GM04504 (cell line): ENCODE data around the gene CLEC1B.
A peak's percentile ranks its signal among the peaks of the same experiment; 100 is the strongest.
"Not testable (repeated sequence)": the region's sequence is repeated elsewhere in the genome, so short reads cannot be mapped to it uniquely, and the experiment has no call there.

Experiments
- DNase-seq: peaks from one replicate; pipeline ENCODE4 v3.0.0-alpha.2; 2012; ENCODE audit warnings: low read depth

CLEC1B gene

GRCh38 chr12:9999016-9999415, at the start of gene CLEC1B:
TSS of gene CLEC1B (minus strand) at chr12:9999121. CDS start at chr12:9999100, 21 bp downstream.
- DNase-seq = no peak

- no peak for DNase-seq
Measured at GRCh38 chr12:10048526-10048925, 49.6 kb upstream of the CLEC1B start.

- DNase-seq = no peak
Measured at GRCh38 chr12:10042167-10042566, 43.2 kb upstream of the CLEC1B start.

- DNase-seq = no peak
Measured at GRCh38 chr12:10033783-10034545, 35.0 kb upstream of the CLEC1B start.

- peak; percentile 91 for DNase-seq
Measured at GRCh38 chr12:10031771-10032175, 32.9 kb upstream of the CLEC1B start.

- no peak for DNase-seq
Measured at GRCh38 chr12:10031321-10031720, 32.4 kb upstream of the CLEC1B start.

GRCh38 chr12:10030446-10030845, 31.5 kb upstream of the CLEC1B start, which contains the start of gene CLEC9A:
TSS of gene CLEC9A (plus strand) at chr12:10030682. CDS start at chr12:10052688, 22,006 bp downstream.
- DNase-seq = no peak

GRCh38 chr12:10027721-10028120, 28.8 kb upstream of the CLEC1B start:
- DNase-seq = peak; percentile 43

GRCh38 chr12:10027311-10027710, 28.4 kb upstream of the CLEC1B start:
- no peak for DNase-seq

- DNase-seq = not testable (repeated sequence)
Measured at GRCh38 chr12:10026666-10027065, 27.7 kb upstream of the CLEC1B start.

GRCh38 chr12:10025236-10025635, 26.3 kb upstream of the CLEC1B start:
- DNase-seq = no peak

GRCh38 chr12:10021342-10021741, 22.4 kb upstream of the CLEC1B start:
- DNase-seq = no peak

GRCh38 chr12:10018386-10018785, 19.5 kb upstream of the CLEC1B start:
- DNase-seq = no peak

GRCh38 chr12:10016881-10017280, 18.0 kb upstream of the CLEC1B start:
- no peak for DNase-seq

- DNase-seq = no peak
Measured at GRCh38 chr12:10015450-10015849, 16.5 kb upstream of the CLEC1B start.

- DNase-seq = no peak
Measured at GRCh38 chr12:10012630-10013330, 13.9 kb upstream of the CLEC1B start.

- DNase-seq = no peak
Measured at GRCh38 chr12:10001171-10001776, 2.4 kb upstream of the CLEC1B start.

GRCh38 chr12:9992296-9992695, 6.6 kb downstream of the CLEC1B start:
- no peak for DNase-seq

GRCh38 chr12:9991876-9992275, 7.0 kb downstream of the CLEC1B start:
- DNase-seq = no peak

GRCh38 chr12:9980126-9980525, 18.8 kb downstream of the CLEC1B start:
- DNase-seq = no peak

- DNase-seq = no peak
Measured at GRCh38 chr12:9977916-9978315, 21.0 kb downstream of the CLEC1B start.

GRCh38 chr12:9976626-9977025, 22.3 kb downstream of the CLEC1B start:
- not testable (repeated sequence) for DNase-seq

- DNase-seq = no peak
Measured at GRCh38 chr12:9975614-9976013, 23.3 kb downstream of the CLEC1B start.
